ENCODE measurements around the gene SWAP70. TPM values are rescaled to one million over a fixed set of nuclear protein-coding genes. Genes with fewer than 3 reads are reported as not detected.

The SWAP70 gene
- total and polyA plus RNA-seq, 2 of the 13 experiments (the other 11 are each of a cell fraction or from before 2014, with no cell fraction given): 4.6 to 8.7 TPM

- no peak for TF ChIP-seq CEBPB (IDR thresholded peaks at IDR 0.05; ENCODE audit: borderline replicate concordance, low read depth, low read length)
Observed at GRCh38 chr11:9797300-9797699, 133.4 kb downstream of the SWAP70 start (continued).

GRCh38 chr11:9799886-9800285 lies 136.0 kb downstream of the SWAP70 start:
- DNase-seq (ENCODE audit: low spot score) (no peak), ATAC-seq (no peak), FAIRE-seq (no peak)
- ChIA-PET POLR2A (no interaction called here), CTCF (ENCODE audit: low intra/inter-chr PET ratio, low total read pairs) (no interaction called here)
- Histone ChIP-seq H3K4me2 (ENCODE audit: low read depth, low read length) (no peak overlapping the region), H3K9ac (ENCODE audit: insufficient read depth, low read depth, low read length) (no peak overlapping the region), H3K79me2 (ENCODE audit: insufficient read depth, low read length) (no peaks in the 10 kb centered on the region), H3K36me3 (replicated peaks in 1 of 2; ENCODE audit: control insufficient read depth in 1 of 2, insufficient read depth in 2 of 2, low read length in 2 of 2) (no peaks in the 10 kb centered on the region; a peak in 1 of 5 replicates), H3K27ac (ENCODE audit: extremely low read length, insufficient read depth, low read length) (no peak overlapping the region), H2AFZ (ENCODE audit: low read length) (no peak overlapping the region), H4K20me1 (ENCODE audit: insufficient read depth, low read length) (no peaks in the 10 kb centered on the region), H3K27me3 (ENCODE audit: control insufficient read depth in 1 of 2, insufficient read depth in 2 of 2, low read length in 2 of 2) (no peaks in the 10 kb centered on the region), H3K9me3 (ENCODE audit: low read length) (no peaks in the 10 kb centered on the region), H3K4me1 (ENCODE audit: insufficient read depth, low read length) (0 out of 2 replicates have a peak, but pooled peaks cover 6% of the 10 kb centered on the region), H3K4me3 (replicated peaks in 1 of 3; ENCODE audit: insufficient read depth in 1 of 3, low read depth in 2 of 3, low read length in 3 of 3) (no peak overlapping the region)
- in situ Hi-C loops (cut with HindIII; ENCODE audit: extremely low pct_ligation_motif_present, low pct_unique_long_range_greater_than_20kb): no loop called here
- WGBS (ENCODE audit: low lambda C conversion rate): 97% methylated on average over 3 of the region's 3 CpGs
- BruUV-seq (replicated peaks): no TSS peak
- intact Hi-C loops (cut with micrococcal nuclease; ENCODE audit: unreplicated experiment): no loop called here
- TF ChIP-seq IKZF4 (CRISPR knock-in tag; IDR thresholded peaks at IDR 0.05; ENCODE audit: borderline replicate concordance, low read depth, not compliant biosample characterization) (no peak), ZNF644 (CRISPR knock-in tag; IDR thresholded peaks at IDR 0.05; ENCODE audit: low read depth) (no peak), ZNF124 (CRISPR knock-in tag; IDR thresholded peaks at IDR 0.05) (no peak), ZNF24 (IDR thresholded peaks at IDR 0.05) (no peak), SPEN (CRISPR knock-in tag; IDR thresholded peaks at IDR 0.05; ENCODE audit: low read depth) (no peak), ZBED4 (CRISPR knock-in tag; IDR thresholded peaks at IDR 0.05; ENCODE audit: borderline replicate concordance) (no peak), ZFP62 (CRISPR knock-in tag; IDR thresholded peaks at IDR 0.05) (no peak), SETDB1 (CRISPR knock-in tag; IDR thresholded peaks at IDR 0.05; ENCODE audit: borderline replicate concordance) (no peak), ZNF331 (CRISPR knock-in tag; IDR thresholded peaks at IDR 0.05) (no peak), ZNF280D (CRISPR knock-in tag; IDR thresholded peaks at IDR 0.05) (no peak), ATF3 (CRISPR knock-in tag; IDR thresholded peaks at IDR 0.05) (no peak), KLF11 (CRISPR knock-in tag; IDR thresholded peaks at IDR 0.05) (no peak), ZNF607 (CRISPR knock-in tag; IDR thresholded peaks at IDR 0.05; ENCODE audit: borderline replicate concordance) (no peak), CREB1 (IDR thresholded peaks at IDR 0.05) (no peak), CREB1 (CRISPR knock-in tag; IDR thresholded peaks at IDR 0.05) (no peak), MAF1 (CRISPR knock-in tag; IDR thresholded peaks at IDR 0.05; ENCODE audit: borderline replicate concordance) (no peak), MATR3 (CRISPR knock-in tag; IDR thresholded peaks at IDR 0.05) (no peak), NCOA5 (CRISPR knock-in tag; IDR thresholded peaks at IDR 0.05) (no peak)
